Measurements from ENCODE around the gene MSL1.

MSL1 gene

GRCh38 chr17:40148527-40148926 is 26.8 kb downstream of the MSL1 start:
- H3K4me3 ChIP-seq (ENCODE audit: low read length): no peak overlapping the region
- no peak for TF ChIP-seq CTCF (conservative IDR thresholded peaks at IDR 0.05; ENCODE audit: low read depth, low read length)
- DNase-seq (ENCODE audit: low read depth): no peak

GRCh38 chr17:40150276-40150675 is 28.5 kb downstream of the MSL1 start:
- no peak for DNase-seq (ENCODE audit: low read depth)
- no peak for TF ChIP-seq CTCF (conservative IDR thresholded peaks at IDR 0.05; ENCODE audit: low read depth, low read length)
- H3K4me3 ChIP-seq (ENCODE audit: low read length): no peak overlapping the region

GRCh38 chr17:40151414-40151963 is 29.7 kb downstream of the MSL1 start:
- no peak for TF ChIP-seq CTCF (conservative IDR thresholded peaks at IDR 0.05; ENCODE audit: low read depth, low read length)
- no peak overlapping the region for H3K4me3 ChIP-seq (ENCODE audit: low read length)
- DNase-seq (ENCODE audit: low read depth): no peak

GRCh38 chr17:40153603-40154236 is 31.9 kb downstream of the MSL1 start:
- TF ChIP-seq CTCF (conservative IDR thresholded peaks at IDR 0.05; ENCODE audit: low read depth, low read length): no peak
- H3K4me3 ChIP-seq (ENCODE audit: low read length): no peak overlapping the region
- no peak for DNase-seq (ENCODE audit: low read depth)

- H3K4me3 ChIP-seq (ENCODE audit: low read length): no peak overlapping the region
- no peak for TF ChIP-seq CTCF (conservative IDR thresholded peaks at IDR 0.05; ENCODE audit: low read depth, low read length)
- DNase-seq (ENCODE audit: low read depth): no peak
These were observed 36.2 kb downstream of the MSL1 start for GRCh38 chr17:40157973-40158372.

GRCh38 chr17:40158438-40159013 is 36.8 kb downstream of the MSL1 start:
- no peak for TF ChIP-seq CTCF (conservative IDR thresholded peaks at IDR 0.05; ENCODE audit: low read depth, low read length)
- no peak for DNase-seq (ENCODE audit: low read depth)

GRCh38 chr17:40159456-40159855 is 37.7 kb downstream of the MSL1 start:
- H3K4me3 ChIP-seq (ENCODE audit: low read length): no peak overlapping the region
- no peak for TF ChIP-seq CTCF (conservative IDR thresholded peaks at IDR 0.05; ENCODE audit: low read depth, low read length)
- no peak for DNase-seq (ENCODE audit: low read depth)

More at GRCh38 chr17:40158438-40159013, 36.8 kb downstream of the MSL1 start:
- no peak overlapping the region for H3K4me3 ChIP-seq (ENCODE audit: low read length)

All from retinal pigment epithelial cell (primary cell).